K562 (cell line): ENCODE data around the gene CD93. TPM values are rescaled to one million over a fixed set of nuclear protein-coding genes. Genes with fewer than 3 reads are reported as not detected.

Source experiments
- ATAC-seq: fragments of 200-7000 bp; cut with Tn5 transposase; 3 replicates; pipeline ENCODE4 v1.9.1; 2020; ENCODE audit warnings: moderate library complexity
- BruUV-seq: library from RNA; stranded (reverse); fragments of 400-500 nt; replicated peaks from 2 replicates; lab custom pipeline; 2021; lab: Mats Ljungman, UMichigan
- CTCF ChIA-PET: fragments of 300-600 bp; formaldehyde crosslinking; extraction: SDS; loops from one replicate; lab custom pipeline; 2021; ENCODE audit warnings: low intra/inter-chr PET ratio; lab: Yijun Ruan, JAX
- POLR2A ChIA-PET: fragments of 300-600, 350-650 bp; sonication (Branson Sonifier 250); formaldehyde crosslinking; extraction: SDS; loops from one replicate; lab custom pipeline; 2021; ENCODE audit warnings: antibody characterized with exemption, inconsistent platforms; lab: Yijun Ruan, JAX
- DNase-seq, 4 experiments: peaks; one replicate each; pipeline versions ENCODE4 v3.0.0 to v3.0.0-alpha.2; 2011 to 2018; ENCODE audit warnings: low spot score in 3 of 4, mixed read lengths in 3 of 4; ENCODE audit errors: extremely low read depth in 1 of 4
- FAIRE-seq: peaks from 2 replicates; lab custom pipeline; 2011; peaks lifted over from hg19 to GRCh38; lab: Jason Lieb, UNC
- H2AFZ ChIP-seq: 2 replicates; pipeline ENCODE4 v1.6.0; 2011; ENCODE audit warnings: low read depth, low read length, control low read depth, inconsistent platforms
- H3K27ac ChIP-seq: fragments of 200-600 bp; 3 replicates; pipeline ENCODE4 v1.8.0; 2011; ENCODE audit warnings: low read depth, mild to moderate bottlenecking, control low read depth, inconsistent platforms, low read length, moderate library complexity, mixed read lengths; ENCODE audit errors: extremely low read depth
- H3K27me3 ChIP-seq, 2 experiments: fragments of 300-600 bp in 1 of 2; 2 replicates in 1 of 2; 3 replicates in 1 of 2; pipeline versions ENCODE4 v1.6.0 to v1.8.0; 2011; ENCODE audit warnings: inconsistent platforms in 2 of 2, low read length in 2 of 2, mild to moderate bottlenecking in 1 of 2, mixed read lengths in 1 of 2, moderate library complexity in 1 of 2; ENCODE audit not compliant: control insufficient read depth in 2 of 2, insufficient read depth in 2 of 2
- H3K36me3 ChIP-seq: fragments of 300-600 bp; 3 replicates; pipeline ENCODE4 v1.8.0; 2011; ENCODE audit warnings: mild to moderate bottlenecking, low read length, inconsistent platforms; ENCODE audit not compliant: control insufficient read depth, insufficient read depth
- H3K4me1 ChIP-seq, 2 experiments: fragments of 200-600 bp in 1 of 2; replicated peaks in 1 of 2; 2 replicates in 1 of 2; 3 replicates in 1 of 2; pipeline versions ENCODE4 v1.5.1 to v1.8.0; 2011; ENCODE audit warnings: inconsistent platforms in 2 of 2, low read length in 2 of 2, mild to moderate bottlenecking in 1 of 2, mixed read lengths in 1 of 2, moderate library complexity in 1 of 2; ENCODE audit not compliant: control insufficient read depth in 2 of 2, insufficient read depth in 2 of 2
- H3K4me2 ChIP-seq: 2 replicates; pipeline ENCODE4 v1.6.1; 2011; ENCODE audit warnings: low read length, control low read depth, inconsistent platforms, mixed read lengths; ENCODE audit not compliant: insufficient read depth
- H3K4me3 ChIP-seq: fragments of 200-600 bp; sonication (generic), shearing (Covaris generic); 2 replicates; pipeline ENCODE4 v1.5.1; 2016; ENCODE audit warnings: control low read depth, inconsistent platforms
- H3K79me2 ChIP-seq: fragments of 200-600 bp; 3 replicates; pipeline ENCODE4 v1.8.0; 2011; ENCODE audit warnings: low read length, inconsistent platforms; ENCODE audit not compliant: control insufficient read depth, insufficient read depth
- H3K9ac ChIP-seq, 2 experiments: 2 replicates each; pipeline versions ENCODE4 v1.6.0 to v1.6.1; 2011; ENCODE audit warnings: low read depth in 2 of 2, low read length in 2 of 2, control low read depth in 1 of 2, inconsistent platforms in 1 of 2, mild to moderate bottlenecking in 1 of 2, mixed read lengths in 1 of 2; ENCODE audit not compliant: insufficient read depth in 1 of 2
- H3K9me1 ChIP-seq: one replicate; pipeline ENCODE4 v1.6.0; 2011; ENCODE audit warnings: inconsistent platforms, mild to moderate bottlenecking, low read length, moderate library complexity; ENCODE audit not compliant: control insufficient read depth, insufficient read depth
- H3K9me3 ChIP-seq: replicated peaks from 2 replicates; pipeline ENCODE4 v1.5.1; 2011; ENCODE audit warnings: low read depth, low read length, inconsistent platforms; ENCODE audit not compliant: control insufficient read depth, insufficient read depth
- H4K20me1 ChIP-seq: replicated peaks from 2 replicates; pipeline ENCODE4 v1.6.1; 2011; ENCODE audit warnings: low read length, inconsistent platforms, mixed read lengths; ENCODE audit not compliant: control insufficient read depth, insufficient read depth
- HMGXB4 ChIP-seq: sonication (generic); formaldehyde crosslinking; IDR thresholded peaks from 2 replicates; pipeline ENCODE4 v1.8.1; 2023; ENCODE audit warnings: mild to moderate bottlenecking, missing genetic modification reagents
- KLF10 ChIP-seq: fragments of 250-450 bp; sonication (Bioruptor Pico); IDR thresholded peaks from 2 replicates; pipeline ENCODE4 v1.6.1; 2021; ENCODE audit warnings: matching md5 sums
- TSC22D4 ChIP-seq: fragments of 450-650 bp; IDR thresholded peaks from 2 replicates; pipeline ENCODE4 v1.6.1; 2016; ENCODE audit warnings: missing genetic modification characterization, missing biosample characterization, control low read depth
- WGBS: fragments of 100-300 bp; shearing (Covaris generic); methylation state at CpG from one replicate; pipeline ENCODE4 v1.1.6; 2016; ENCODE audit warnings: low coverage, mixed read lengths; ENCODE audit not compliant: insufficient coverage; ENCODE audit errors: missing lambda C conversion rate; 5-methylcytosine and 5-hydroxymethylcytosine counted together
- in situ Hi-C: fragments of 300-500 bp; cut with MboI; formaldehyde crosslinking; loops from 4 replicates; pipeline ENCODE4 v1.15.0; 2018; ENCODE audit warnings: inconsistent platforms, mixed read lengths
- intact Hi-C: fragments of 100-400 bp; cut with micrococcal nuclease; formaldehyde crosslinking; loops from 2 replicates; pipeline ENCODE4 v1.14.2; 2022
- polyA plus RNA-seq, 8 experiments: library from polyadenylated mRNA; depleted of rRNA in 4 of 8; stranded (reverse) in 5 of 8; unstranded in 3 of 8; fragments of >200 nt; fragmentation: Nextera tagmentation in 2 of 8; fragmentation: Illumina TruSeq in 1 of 8; extraction: Ambion mirVana in 2 of 8; extraction: Trizol in 1 of 8; gene quantifications; 2 replicates each; pipeline versions ENCODE4 v1.2.1 to v1.2.3, GENCODE V29; 2011 to 2014; ENCODE audit warnings: inconsistent platforms in 1 of 8, missing spikeins in 1 of 8
- total RNA-seq, 7 experiments: library from RNA; depleted of rRNA in 6 of 7; stranded (reverse); fragments of >200 nt in 6 of 7; fragmentation: Illumina TruSeq in 2 of 7; extraction: Trizol in 2 of 7; gene quantifications; 2 replicates each; pipeline versions ENCODE4 v1.2.1 to v1.2.3, GENCODE V29; 2011 to 2021; ENCODE audit warnings: low replicate concordance in 1 of 7
- TF ChIP-seq, protein P1 (sequence below): fragments of 250-450 bp; sonication (Bioruptor Pico); IDR thresholded peaks from 2 replicates; pipeline ENCODE4 v1.4.0; 2020
- TF ChIP-seq, protein P2 (sequence below): fragments of 450-650 bp; IDR thresholded peaks from 2 replicates; pipeline ENCODE4 v1.6.1; 2018; ENCODE audit warnings: mild to moderate bottlenecking, low read depth; ENCODE audit not compliant: partially characterized antibody

Gene CD93
- total and polyA plus RNA-seq, 9 of the 15 experiments (the other 6 are each of a cell fraction or from before 2014, with no cell fraction given), result 0.03 to 0.20 (median 0.05) TPM

GRCh38 chr20:23039136-23039875 is 46.8 kb downstream of the CD93 start:
- CTCF ChIA-PET, result no interaction called here
- intact Hi-C loops (no loop called here), in situ Hi-C loops (no loop called here)
- Histone ChIP-seq H3K36me3 (no peaks in the 10 kb centered on the region), H3K9ac (no peak overlapping the region), H3K27ac (no peak overlapping the region), H3K4me1 (peaks cover 2 to 6% of the 10 kb centered on the region in 2 experiments; a peak in 3 of 5 replicates), H3K4me2 (no peak overlapping the region), H3K27me3 (peaks cover 4 to 51% of the 10 kb centered on the region in 2 experiments; a peak in 3 of 5 replicates), H3K9me1 (no peaks in the 10 kb centered on the region), H3K9me3 (no peaks in the 10 kb centered on the region), H3K4me3 (no peak overlapping the region), H4K20me1 (no peaks in the 10 kb centered on the region), H2AFZ (no peak overlapping the region), H3K79me2 (no peaks in the 10 kb centered on the region)
- POLR2A ChIA-PET, result interaction anchor here (0.7 kb wide), 1 partner anchor 87 kb away, joined by 3 read pairs; no protein-coding TSS in a partner anchor
- TF ChIP-seq, protein P1, sequence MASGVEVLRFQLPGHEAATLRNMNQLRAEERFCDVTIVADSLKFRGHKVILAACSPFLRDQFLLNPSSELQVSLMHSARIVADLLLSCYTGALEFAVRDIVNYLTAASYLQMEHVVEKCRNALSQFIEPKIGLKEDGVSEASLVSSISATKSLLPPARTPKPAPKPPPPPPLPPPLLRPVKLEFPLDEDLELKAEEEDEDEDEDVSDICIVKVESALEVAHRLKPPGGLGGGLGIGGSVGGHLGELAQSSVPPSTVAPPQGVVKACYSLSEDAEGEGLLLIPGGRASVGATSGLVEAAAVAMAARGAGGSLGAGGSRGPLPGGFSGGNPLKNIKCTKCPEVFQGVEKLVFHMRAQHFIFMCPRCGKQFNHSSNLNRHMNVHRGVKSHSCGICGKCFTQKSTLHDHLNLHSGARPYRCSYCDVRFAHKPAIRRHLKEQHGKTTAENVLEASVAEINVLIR (CRISPR knock-in tag), result no peak
- no peak for TF ChIP-seq HMGXB4 (CRISPR knock-in tag)
- TF ChIP-seq KLF10 (CRISPR knock-in tag), result no peak
- TF ChIP-seq TSC22D4 (tag), result no peak
- TF ChIP-seq, protein P2, sequence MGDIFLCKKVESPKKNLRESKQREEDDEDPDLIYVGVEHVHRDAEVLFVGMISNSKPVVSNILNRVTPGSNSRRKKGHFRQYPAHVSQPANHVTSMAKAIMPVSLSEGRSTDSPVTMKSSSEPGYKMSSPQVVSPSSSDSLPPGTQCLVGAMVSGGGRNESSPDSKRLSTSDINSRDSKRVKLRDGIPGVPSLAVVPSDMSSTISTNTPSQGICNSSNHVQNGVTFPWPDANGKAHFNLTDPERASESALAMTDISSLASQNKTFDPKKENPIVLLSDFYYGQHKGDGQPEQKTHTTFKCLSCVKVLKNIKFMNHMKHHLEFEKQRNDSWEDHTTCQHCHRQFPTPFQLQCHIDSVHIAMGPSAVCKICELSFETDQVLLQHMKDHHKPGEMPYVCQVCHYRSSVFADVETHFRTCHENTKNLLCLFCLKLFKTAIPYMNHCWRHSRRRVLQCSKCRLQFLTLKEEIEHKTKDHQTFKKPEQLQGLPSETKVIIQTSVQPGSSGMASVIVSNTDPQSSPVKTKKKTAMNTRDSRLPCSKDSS, result no peak
- BruUV-seq, result no TSS peak
- 0% methylated on average over 5 of the region's 5 CpGs for WGBS
- no peak for ATAC-seq
- no peak for DNase-seq
- no peak for FAIRE-seq
